Measurements from ENCODE around the gene SPAM1.
A peak's percentile ranks its signal among the peaks of the same experiment; 100 is the strongest.
"Not testable (repeated sequence)": the region's sequence is repeated elsewhere in the genome, so short reads cannot be mapped to it uniquely, and the experiment has no call there.

Gene SPAM1, protein sequence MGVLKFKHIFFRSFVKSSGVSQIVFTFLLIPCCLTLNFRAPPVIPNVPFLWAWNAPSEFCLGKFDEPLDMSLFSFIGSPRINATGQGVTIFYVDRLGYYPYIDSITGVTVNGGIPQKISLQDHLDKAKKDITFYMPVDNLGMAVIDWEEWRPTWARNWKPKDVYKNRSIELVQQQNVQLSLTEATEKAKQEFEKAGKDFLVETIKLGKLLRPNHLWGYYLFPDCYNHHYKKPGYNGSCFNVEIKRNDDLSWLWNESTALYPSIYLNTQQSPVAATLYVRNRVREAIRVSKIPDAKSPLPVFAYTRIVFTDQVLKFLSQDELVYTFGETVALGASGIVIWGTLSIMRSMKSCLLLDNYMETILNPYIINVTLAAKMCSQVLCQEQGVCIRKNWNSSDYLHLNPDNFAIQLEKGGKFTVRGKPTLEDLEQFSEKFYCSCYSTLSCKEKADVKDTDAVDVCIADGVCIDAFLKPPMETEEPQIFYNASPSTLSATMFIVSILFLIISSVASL

DNA sequence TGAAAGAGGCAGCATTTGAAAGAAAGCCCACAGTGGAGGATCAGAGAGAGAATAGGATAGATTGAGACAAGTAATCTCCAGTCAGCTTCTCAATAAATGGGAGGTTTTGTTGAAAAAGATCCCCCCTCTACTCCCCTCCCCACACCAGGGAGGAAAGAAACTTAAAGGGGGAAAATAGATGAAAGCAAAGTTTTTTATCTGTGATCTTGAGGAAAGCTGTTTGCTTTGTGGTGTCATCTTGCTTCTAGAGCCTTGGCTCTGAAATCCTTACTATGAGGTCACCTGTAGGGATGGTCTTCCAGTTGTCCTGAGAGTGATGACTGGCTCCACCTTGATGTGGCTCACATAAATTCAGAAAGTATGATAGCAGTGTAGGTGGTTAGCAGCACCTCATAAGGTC is at the start of gene SPAM1:
TSS of gene SPAM1 (plus strand) at position 301 of the 400 bp plus-strand sequence. CDS start 28,330 bp downstream, outside the sequence.
- no peak for DNase-seq

DNA sequence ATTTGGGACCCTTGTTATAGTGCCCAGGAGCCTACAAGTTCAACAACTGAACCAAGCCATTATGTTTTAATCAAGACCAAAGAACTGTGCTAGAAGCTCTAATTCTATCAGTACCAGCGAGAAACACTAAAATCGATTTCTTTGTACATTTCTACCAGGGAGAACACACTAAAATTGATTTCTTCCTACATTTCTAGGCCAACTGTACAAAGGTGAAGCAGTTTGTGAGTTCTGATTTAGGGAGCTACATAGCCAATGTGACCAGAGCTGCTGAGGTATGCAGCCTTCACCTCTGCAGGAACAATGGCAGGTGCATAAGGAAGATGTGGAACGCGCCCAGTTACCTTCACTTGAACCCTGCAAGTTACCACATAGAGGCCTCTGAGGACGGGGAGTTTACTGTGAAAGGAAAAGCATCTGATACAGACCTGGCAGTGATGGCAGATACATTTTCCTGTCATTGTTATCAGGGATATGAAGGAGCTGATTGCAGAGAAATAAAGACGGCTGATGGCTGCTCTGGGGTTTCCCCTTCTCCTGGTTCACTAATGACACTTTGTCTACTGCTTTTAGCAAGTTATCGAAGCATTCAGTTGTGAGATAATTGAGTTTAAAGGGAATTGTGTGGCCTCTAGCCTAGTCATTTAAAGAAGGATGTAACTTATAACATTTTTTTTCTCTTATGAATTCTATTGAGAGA is 48.3 kb upstream of the SPAM1 start:
- no peak for DNase-seq

DNA sequence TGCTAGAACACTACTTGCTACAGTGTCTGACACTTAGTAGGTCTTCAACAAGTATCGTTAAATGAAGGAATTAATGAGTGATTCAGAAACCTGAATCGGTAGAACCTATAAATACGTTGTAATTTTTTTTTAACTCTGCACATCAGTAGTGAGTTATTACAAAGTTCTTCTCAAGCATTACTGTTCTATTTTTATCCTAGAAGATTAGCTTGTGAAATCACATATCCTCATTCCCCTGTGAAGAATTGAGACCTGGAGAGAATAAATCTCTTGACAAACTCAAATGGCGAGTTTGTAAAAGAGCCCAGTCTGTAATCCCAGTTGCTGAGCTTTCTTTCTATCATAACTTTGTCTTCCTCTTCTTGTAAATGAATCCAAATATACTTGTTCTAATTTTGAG is 45.4 kb upstream of the SPAM1 start:
- DNase-seq: no peak

GRCh38 chr7:123881300-123881699 is 43.7 kb upstream of the SPAM1 start:
- no peak for DNase-seq

GRCh38 chr7:123883154-123883553 is 41.9 kb upstream of the SPAM1 start:
- DNase-seq: no peak

DNA sequence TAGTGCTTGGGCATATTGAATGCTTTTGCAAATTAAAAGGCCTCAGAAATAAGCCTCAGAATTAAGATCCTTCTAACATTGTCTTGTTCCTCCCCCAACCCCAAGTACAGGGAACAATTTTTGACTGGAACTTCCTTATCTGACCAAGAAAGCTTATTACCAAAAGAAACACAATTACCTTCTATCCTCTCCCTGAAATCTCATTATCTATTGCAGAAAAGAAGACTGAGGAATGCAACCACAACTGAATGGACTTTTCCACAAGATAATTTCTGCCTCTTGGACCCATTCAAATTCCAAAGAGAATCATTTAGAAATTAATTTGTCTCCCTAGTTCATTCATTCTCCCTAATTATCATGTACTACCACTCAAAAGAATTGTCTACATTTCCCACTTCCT is 36.8 kb upstream of the SPAM1 start:
- DNase-seq: no peak

GRCh38 chr7:123894753-123895152 is 30.3 kb upstream of the SPAM1 start:
- not testable (repeated sequence) for DNase-seq

DNA sequence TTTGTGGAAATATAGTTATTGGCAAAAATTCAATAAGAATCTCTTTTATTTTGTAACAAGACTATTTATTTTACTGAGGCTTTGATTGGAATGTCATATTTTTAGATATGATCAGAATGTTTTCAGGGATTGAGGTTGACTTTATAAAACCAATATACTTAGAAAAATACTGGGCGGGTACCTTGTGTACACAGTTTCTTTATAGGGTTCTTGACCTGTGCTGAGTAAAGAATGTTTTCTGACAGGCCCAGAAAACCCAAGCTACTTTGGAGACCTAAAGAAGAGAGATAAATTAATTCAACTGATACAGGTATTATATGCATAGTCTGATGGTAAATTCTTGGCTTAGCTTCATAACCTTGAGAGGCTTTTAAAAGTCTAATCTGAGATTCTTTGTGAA is 23.9 kb upstream of the SPAM1 start:
- no peak for DNase-seq

DNA sequence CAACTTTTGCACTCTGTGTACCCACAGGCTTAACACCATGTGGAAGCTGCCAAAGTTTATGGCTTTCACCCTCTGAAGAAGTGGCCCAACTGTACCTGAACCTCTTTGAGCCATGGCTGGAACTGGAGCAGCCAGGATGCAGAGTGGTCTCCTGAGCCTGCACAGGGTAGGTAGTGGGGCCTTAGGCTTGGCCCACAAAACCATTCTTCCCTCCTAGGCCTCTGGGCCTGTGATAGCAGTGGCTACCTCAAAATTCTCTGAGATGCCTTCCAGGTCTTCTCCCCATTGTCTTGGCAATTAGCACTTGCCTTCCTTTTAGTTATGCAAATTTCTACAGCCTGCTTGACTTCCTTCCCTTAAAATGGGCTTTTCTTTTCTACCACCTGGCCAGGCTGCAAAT is 19.3 kb upstream of the SPAM1 start:
- no peak for DNase-seq

- peak; percentile 73 for DNase-seq
Observed at GRCh38 chr7:123916240-123916724, 8.8 kb upstream of the SPAM1 start.

- no peak for DNase-seq
Observed at GRCh38 chr7:123917878-123918277, 7.2 kb upstream of the SPAM1 start.

- no peak for DNase-seq
Observed at GRCh38 chr7:123918309-123918708, 6.7 kb upstream of the SPAM1 start.

DNA sequence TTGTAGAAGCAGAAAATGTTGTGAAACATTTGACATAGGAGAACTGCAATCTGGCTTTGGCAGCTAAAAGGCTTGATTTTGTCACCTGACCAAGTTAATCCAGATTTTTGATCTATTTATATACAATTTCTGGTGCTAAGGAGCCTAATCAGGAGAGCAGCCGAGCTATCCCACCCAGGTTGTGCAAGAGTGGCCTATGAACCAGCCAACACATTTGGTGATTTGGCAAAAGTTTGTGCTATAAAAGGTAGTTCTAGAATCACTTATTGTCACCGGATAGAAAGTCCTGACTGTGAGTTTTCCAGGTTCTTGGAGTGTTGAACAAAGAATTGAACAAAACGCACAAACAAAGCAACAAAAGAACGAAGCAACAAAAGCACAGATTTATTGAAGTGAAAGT is 1.4 kb upstream of the SPAM1 start:
- DNase-seq: no peak

DNA sequence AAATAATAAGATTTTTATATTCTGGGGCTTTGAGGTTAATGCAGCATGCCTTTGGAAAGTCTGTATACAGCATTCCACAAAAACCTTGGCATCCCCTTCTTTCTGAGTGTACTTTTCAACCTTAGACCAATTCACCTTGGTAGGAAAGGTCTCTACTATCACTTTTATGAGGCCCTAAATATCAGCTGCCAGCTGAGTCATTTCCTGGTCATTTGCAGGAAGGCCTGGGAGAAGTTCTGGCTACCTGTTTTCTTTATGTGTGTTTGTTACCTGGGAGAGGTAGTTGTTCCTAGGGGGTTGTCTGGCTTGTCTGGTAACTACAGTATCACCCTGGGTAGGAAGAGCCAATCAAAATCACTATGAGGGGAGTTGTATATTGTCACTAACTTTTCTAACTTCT is 4.1 kb downstream of the SPAM1 start:
- peak; percentile 88 for DNase-seq

- no peak for DNase-seq
Observed at GRCh38 chr7:123929655-123930054, 4.6 kb downstream of the SPAM1 start.

DNA sequence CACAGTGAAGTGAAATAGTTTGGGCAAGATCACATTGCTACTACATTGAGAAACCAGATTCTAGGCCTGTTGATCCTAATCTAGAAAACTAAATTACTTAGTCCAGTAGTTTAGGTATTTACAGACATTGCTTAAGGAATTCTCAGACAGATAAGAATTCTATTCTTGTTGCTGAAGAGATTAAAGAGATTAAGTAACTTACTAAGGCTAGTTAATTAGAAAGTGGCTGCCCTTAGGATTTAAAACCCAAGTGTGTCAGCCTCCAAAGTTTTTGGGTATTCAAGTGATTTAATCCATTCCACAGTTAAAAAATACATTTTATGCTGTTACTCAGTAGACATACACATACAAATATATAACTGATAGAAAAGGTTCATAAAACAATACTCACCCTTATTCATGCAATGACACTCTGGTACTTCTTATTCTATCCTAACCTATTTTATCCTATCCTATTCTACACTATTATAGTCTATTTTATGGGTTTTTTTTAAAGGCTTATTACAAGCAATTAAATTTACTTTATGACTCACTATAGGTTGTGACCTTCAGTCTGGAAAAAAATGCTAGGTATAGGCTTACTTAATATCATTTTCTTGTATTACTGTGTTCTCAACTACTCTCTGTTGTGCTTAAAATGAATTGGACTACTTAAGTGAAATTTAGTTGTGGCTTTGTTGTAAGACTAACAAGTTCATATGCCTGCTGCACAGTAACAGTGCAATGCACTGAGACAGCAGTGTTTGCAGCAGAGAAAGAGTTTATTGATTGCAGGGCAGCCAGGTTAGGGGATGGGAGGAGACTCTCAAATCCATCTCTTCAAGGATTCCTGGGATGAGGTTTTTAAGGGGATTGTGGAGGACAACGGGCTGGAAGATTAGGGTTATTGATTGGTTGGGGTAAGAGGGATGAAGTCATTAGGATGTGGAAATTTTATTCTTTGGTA is 10.7 kb downstream of the SPAM1 start:
- DNase-seq: no peak

DNA sequence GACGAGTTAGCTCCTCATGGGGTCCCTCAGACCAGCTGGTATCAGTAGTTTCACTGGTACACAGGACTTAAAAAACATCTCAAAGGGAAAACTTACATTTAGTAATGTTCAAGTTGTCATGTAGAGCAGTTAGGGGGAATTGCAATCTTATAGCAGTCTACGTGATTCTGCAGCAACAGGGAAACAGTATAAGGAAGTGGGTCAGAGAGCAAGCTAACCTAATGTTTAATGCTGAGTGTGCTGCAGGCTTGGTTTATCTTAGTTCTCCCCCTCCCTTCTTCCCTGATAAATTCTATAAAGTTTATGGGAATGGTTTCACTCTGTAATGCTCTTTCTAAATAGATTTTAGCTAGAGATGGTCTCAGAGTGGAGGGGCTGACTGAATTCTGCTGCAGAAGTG is 11.3 kb downstream of the SPAM1 start:
- no peak for DNase-seq

DNA sequence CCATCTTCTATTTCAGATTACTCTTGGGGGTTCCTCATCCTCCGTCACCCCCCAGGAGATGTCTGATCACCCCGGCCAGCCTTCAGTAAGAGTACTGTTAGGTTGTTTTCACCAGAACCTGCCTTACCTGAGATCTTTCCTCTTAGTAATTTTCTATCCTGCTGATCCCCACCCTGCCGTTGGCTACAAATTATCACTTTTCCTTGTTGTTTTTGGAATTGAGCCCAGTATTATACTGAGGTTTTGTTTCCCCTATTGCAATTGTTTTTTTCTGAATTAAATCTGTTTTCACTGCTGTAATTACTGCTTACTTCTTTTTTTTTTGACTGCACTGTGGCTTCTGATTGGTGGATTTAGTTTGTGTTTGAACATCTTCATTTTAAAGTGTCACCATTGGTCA is 14.7 kb downstream of the SPAM1 start:
- DNase-seq: no peak

GRCh38 chr7:123941391-123942180 is 16.5 kb downstream of the SPAM1 start:
- no peak for DNase-seq

DNA sequence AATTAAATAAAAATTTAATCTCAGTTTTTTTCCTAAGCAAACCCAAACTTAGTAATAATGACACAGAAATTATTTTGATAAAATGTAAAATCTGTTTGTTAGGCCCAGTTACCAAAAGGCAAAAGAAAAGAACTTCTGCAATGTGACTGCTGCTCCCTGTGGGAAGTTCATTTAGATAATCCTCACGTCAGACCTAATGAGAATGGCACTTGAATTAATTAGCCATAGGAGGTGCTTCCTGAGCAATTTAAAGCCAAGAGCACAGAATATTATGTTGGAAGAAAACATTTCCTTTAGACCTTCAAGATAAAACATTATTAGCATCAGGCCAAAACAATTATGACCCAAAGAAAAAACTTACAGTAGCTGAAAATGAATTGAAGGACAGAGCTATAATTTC is 19.4 kb downstream of the SPAM1 start:
- DNase-seq: no peak

GRCh38 chr7:123945938-123946337 is 20.9 kb downstream of the SPAM1 start:
- peak; percentile 17 for DNase-seq

GRCh38 chr7:123948136-123948535 is 23.1 kb downstream of the SPAM1 start:
- no peak for DNase-seq
